HFF-Myc (cell line): ENCODE data around the gene ADAM10.
"Not testable (repeated sequence)": the region's sequence is repeated elsewhere in the genome, so short reads cannot be mapped to it uniquely, and the experiment has no call there.

ENCODE experiments used
- DNase-seq: peaks from one replicate; pipeline ENCODE4 v3.0.0-alpha.2; 2011; ENCODE audit warnings: low read depth; ENCODE audit errors: extremely low read depth
- H3K4me3 ChIP-seq: replicated peaks from 2 replicates; pipeline ENCODE4 v1.5.1; 2011; ENCODE audit warnings: low read depth, mild to moderate bottlenecking, control low read depth, low read length
- TF ChIP-seq, protein P1 (sequence below): IDR thresholded peaks from 2 replicates; pipeline ENCODE4 v1.5.1; 2012; ENCODE audit warnings: mild to moderate bottlenecking, low read depth, low read length, control low read depth; ENCODE audit errors: missing control alignments

The ADAM10 gene

GRCh38 chr15:58611731-58612676 is 137.5 kb downstream of the ADAM10 start:
- TF ChIP-seq, protein P1, sequence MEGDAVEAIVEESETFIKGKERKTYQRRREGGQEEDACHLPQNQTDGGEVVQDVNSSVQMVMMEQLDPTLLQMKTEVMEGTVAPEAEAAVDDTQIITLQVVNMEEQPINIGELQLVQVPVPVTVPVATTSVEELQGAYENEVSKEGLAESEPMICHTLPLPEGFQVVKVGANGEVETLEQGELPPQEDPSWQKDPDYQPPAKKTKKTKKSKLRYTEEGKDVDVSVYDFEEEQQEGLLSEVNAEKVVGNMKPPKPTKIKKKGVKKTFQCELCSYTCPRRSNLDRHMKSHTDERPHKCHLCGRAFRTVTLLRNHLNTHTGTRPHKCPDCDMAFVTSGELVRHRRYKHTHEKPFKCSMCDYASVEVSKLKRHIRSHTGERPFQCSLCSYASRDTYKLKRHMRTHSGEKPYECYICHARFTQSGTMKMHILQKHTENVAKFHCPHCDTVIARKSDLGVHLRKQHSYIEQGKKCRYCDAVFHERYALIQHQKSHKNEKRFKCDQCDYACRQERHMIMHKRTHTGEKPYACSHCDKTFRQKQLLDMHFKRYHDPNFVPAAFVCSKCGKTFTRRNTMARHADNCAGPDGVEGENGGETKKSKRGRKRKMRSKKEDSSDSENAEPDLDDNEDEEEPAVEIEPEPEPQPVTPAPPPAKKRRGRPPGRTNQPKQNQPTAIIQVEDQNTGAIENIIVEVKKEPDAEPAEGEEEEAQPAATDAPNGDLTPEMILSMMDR: no peak
- no peak for DNase-seq
- H3K4me3 ChIP-seq: no peak overlapping the region

GRCh38 chr15:58608711-58609110 is 140.8 kb downstream of the ADAM10 start:
- TF ChIP-seq, protein P1: no peak
- no peak for DNase-seq
- H3K4me3 ChIP-seq: no peak overlapping the region

GRCh38 chr15:58608129-58608590 is 141.3 kb downstream of the ADAM10 start:
- DNase-seq: no peak
- no peak overlapping the region for H3K4me3 ChIP-seq
- TF ChIP-seq, protein P1: no peak

DNA sequence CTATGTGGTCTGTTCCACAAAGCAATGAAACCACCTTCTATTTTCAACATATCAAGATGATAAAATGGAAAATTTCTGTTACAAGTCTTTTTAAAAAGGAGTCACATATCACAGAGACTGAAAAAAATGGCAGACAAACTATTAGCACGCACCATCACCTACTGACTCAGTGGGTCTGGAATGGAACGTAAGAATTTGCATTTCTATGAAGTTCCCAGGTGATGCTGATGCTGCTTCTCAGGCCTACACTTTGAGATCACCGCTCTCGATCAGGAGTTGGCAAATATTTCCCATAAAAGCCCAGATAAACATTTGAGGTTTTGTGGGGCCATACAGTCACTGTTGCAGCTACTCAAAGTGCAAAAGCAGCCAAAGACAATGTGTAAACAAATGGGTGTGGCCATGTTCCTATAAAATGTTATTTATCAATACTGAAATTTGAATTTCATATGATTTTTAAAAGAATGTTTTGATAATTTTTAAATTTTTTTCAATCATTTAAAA is 142.9 kb downstream of the ADAM10 start:
- H3K4me3 ChIP-seq: no peak overlapping the region
- TF ChIP-seq, protein P1: no peak
- DNase-seq: no peak

- DNase-seq: no peak
- TF ChIP-seq, protein P1: no peak
- H3K4me3 ChIP-seq: no peak overlapping the region
These were observed 143.5 kb downstream of the ADAM10 start for GRCh38 chr15:58605931-58606530.

DNA sequence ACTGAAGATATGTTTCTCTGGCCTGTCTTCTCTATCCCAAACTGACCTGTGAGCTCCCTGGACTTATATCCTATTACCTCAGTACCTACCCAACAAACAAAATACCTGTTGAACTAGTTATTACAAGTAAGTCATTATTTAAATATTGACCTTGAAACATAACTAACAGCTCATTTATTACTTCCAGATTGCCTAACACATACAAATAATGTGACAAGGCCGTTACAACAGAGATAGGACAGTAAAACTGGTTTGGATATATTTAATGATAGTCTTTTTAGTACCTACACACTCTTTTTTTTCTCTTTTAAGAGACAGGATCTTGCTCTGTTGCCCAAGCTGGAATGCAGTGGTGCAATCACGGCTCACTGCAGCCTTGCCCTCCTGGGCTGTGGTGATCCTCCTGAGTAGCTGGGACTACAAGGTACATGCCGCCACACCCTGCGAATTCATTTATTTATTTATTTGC is 145.0 kb downstream of the ADAM10 start:
- no peak overlapping the region for H3K4me3 ChIP-seq
- TF ChIP-seq, protein P1: no peak
- no peak for DNase-seq

DNA sequence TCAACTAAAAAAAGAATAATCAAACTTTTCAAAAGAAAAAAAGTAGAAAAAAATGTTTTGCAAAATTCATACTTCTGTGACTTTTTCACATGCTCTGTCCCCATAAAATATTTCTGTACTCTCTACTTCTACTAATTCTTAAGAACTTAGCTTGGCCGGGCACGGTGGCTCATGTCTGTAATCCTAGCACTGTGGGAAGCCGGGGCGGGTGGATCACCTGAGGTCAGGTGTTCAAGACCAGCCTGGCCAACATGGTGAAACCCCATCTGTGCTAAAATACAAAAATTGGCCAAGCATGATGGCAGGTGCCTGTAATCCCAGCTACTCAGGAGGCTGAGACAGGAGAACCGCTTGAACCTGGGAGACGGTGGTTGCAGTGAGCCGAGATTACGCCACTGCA is 145.6 kb downstream of the ADAM10 start:
- H3K4me3 ChIP-seq, DNase-seq: not testable (repeated sequence)
